Smooth muscle cell (in vitro differentiated cells): Measurements from ENCODE around the gene HPGDS. TPM values are rescaled to one million over a fixed set of nuclear protein-coding genes. Genes with fewer than 3 reads are reported as not detected.

ENCODE experiments used
- DNase-seq: peaks from one replicate; lab custom pipeline; 2025; ENCODE audit not compliant: unreplicated experiment; lab: John Stamatoyannopoulos, UW
- H2AFZ ChIP-seq: fragments of 200-600 bp; sonication (generic); 2 replicates; pipeline ENCODE4 v1.6.0; 2016; ENCODE audit warnings: antibody characterized with exemption, low read depth, mild to moderate bottlenecking
- H3F3A ChIP-seq: fragments of 200-600 bp; sonication (generic); 2 replicates; pipeline ENCODE4 v1.6.0; 2017; ENCODE audit warnings: antibody characterized with exemption, low read depth
- H3K27ac ChIP-seq: fragments of 200-600 bp; sonication (generic); 2 replicates; pipeline ENCODE4 v1.5.1; 2016; ENCODE audit warnings: low read depth, mild to moderate bottlenecking
- H3K27me3 ChIP-seq: fragments of 200-600 bp; sonication (generic); 2 replicates; pipeline ENCODE4 v1.6.1; 2016; ENCODE audit warnings: low read depth, mild to moderate bottlenecking
- H3K36me3 ChIP-seq: fragments of 200-600 bp; sonication (generic); 2 replicates; pipeline ENCODE4 v1.5.1; 2016; ENCODE audit warnings: low read depth
- H3K4me1 ChIP-seq: fragments of 200-600 bp; sonication (generic); 2 replicates; pipeline ENCODE4 v1.5.1; 2016; ENCODE audit warnings: low read depth
- H3K4me2 ChIP-seq: fragments of 200-600 bp; sonication (generic); 2 replicates; pipeline ENCODE4 v1.6.0; 2016; ENCODE audit warnings: mild to moderate bottlenecking
- H3K4me3 ChIP-seq: fragments of 200-600 bp; sonication (generic); 2 replicates; pipeline ENCODE4 v1.5.1; 2016; ENCODE audit warnings: mild to moderate bottlenecking
- H3K79me2 ChIP-seq: fragments of 200-600 bp; sonication (generic); 2 replicates; pipeline ENCODE4 v1.6.0; 2016; ENCODE audit warnings: low read depth, mild to moderate bottlenecking
- H3K9ac ChIP-seq: fragments of 200-600 bp; sonication (generic); 2 replicates; pipeline ENCODE4 v1.6.0; 2016; ENCODE audit warnings: low read depth
- H3K9me3 ChIP-seq: fragments of 200-600 bp; sonication (generic); replicated peaks from 2 replicates; pipeline ENCODE4 v1.5.1; 2016; ENCODE audit warnings: low read depth
- H4K20me1 ChIP-seq: fragments of 200-600 bp; sonication (generic); 2 replicates; pipeline ENCODE4 v1.6.0; 2016; ENCODE audit warnings: low read depth
- WGBS: methylation state at CpG from one replicate; pipeline ENCODE4 v1.1.7; 2016; ENCODE audit warnings: low lambda C conversion rate; 5-methylcytosine and 5-hydroxymethylcytosine counted together
- polyA plus RNA-seq: library from polyadenylated mRNA; unstranded; fragments of >200 nt; fragmentation: Nextera tagmentation; extraction: Ambion mirVana; gene quantifications from 2 replicates; pipeline ENCODE4 v1.2.1, GENCODE V29; 2016
- total RNA-seq: library from RNA; depleted of rRNA; stranded (reverse); fragments of >200 nt; gene quantifications from 2 replicates; pipeline ENCODE4 v1.2.3, GENCODE V29; 2014
- TF ChIP-seq, protein P1 (sequence below): fragments of 200-600 bp; sonication (generic); IDR thresholded peaks from 2 replicates; pipeline ENCODE4 v1.5.1; 2017; ENCODE audit warnings: borderline replicate concordance, mild to moderate bottlenecking, antibody characterized with exemption; ENCODE audit not compliant: insufficient read depth, poor library complexity, severe bottlenecking

The HPGDS gene
- total and polyA plus RNA-seq, 2 experiments from 2014 or later: not detected

DNA sequence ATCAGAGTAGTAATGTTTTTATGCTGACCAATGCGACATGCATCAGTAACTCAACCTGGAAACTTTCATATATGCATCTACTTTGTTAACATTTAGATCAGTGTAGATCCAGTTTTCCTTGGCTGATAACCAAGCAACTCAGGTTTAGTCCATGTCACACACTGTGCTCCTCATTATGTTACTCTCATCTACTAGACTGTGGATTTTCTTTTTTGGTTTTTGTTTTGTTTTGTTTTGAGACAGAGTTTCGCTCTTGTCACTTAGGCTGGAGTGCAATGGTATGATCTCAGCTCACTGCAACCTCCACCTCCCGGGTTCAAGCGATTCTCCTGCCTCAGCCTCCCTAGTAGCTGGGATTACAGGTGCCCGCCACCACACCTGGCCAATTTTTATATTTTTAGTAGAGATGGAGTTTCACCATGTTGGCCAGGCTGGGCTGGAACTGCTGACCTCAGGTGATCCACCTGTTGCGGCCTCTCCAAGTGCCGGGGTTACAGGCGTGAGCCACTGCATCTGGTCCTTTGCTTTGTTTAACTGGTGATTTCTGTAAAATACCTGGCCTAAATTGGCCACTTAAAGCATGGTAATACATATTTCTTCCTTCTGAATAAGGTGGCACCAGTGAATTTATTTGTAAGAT is 86.4 kb downstream of the HPGDS start:
- no peak for DNase-seq
- peaks cover 3% of the 10 kb centered on the region for H4K20me1 ChIP-seq
- peaks cover 11% of the 10 kb centered on the region for H3K36me3 ChIP-seq
- WGBS: 93% methylated on average over 8 of the region's 8 CpGs
- H3K4me2 ChIP-seq: no peak overlapping the region
- H3F3A ChIP-seq: no peaks in the 10 kb centered on the region
- H3K4me3 ChIP-seq: no peak overlapping the region
- TF ChIP-seq, protein P1, sequence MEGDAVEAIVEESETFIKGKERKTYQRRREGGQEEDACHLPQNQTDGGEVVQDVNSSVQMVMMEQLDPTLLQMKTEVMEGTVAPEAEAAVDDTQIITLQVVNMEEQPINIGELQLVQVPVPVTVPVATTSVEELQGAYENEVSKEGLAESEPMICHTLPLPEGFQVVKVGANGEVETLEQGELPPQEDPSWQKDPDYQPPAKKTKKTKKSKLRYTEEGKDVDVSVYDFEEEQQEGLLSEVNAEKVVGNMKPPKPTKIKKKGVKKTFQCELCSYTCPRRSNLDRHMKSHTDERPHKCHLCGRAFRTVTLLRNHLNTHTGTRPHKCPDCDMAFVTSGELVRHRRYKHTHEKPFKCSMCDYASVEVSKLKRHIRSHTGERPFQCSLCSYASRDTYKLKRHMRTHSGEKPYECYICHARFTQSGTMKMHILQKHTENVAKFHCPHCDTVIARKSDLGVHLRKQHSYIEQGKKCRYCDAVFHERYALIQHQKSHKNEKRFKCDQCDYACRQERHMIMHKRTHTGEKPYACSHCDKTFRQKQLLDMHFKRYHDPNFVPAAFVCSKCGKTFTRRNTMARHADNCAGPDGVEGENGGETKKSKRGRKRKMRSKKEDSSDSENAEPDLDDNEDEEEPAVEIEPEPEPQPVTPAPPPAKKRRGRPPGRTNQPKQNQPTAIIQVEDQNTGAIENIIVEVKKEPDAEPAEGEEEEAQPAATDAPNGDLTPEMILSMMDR: no peak
- peaks cover 7% of the 10 kb centered on the region for H3K4me1 ChIP-seq
- no peak overlapping the region for H2AFZ ChIP-seq
- no peaks in the 10 kb centered on the region for H3K9me3 ChIP-seq
- H3K9ac ChIP-seq: no peak overlapping the region
- H3K27ac ChIP-seq: no peak overlapping the region
- H3K27me3 ChIP-seq: no peaks in the 10 kb centered on the region
- no peaks in the 10 kb centered on the region for H3K79me2 ChIP-seq

DNA sequence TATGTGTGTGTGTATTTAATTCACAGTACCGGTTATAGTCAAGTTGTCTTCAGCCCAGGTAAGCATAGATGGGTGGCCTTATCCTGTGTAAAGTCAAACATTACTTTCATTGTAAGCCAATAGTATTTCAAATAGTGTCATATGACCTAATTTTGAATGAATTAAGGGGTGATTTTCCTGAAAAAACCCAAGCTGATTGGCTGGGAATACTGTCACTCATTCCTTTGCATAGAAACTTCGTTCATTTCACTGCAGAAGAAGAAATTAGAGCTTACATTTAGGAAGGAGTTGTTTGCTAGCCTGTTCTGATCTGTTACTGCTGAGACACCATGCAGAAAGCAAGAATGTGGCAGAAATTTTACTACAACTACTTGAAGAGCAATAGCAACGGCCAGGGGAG is 89.6 kb downstream of the HPGDS start:
- H3K4me1 ChIP-seq: peaks cover 7% of the 10 kb centered on the region
- no peak overlapping the region for H3K27ac ChIP-seq
- no peaks in the 10 kb centered on the region for H3K79me2 ChIP-seq
- H3K27me3 ChIP-seq: no peaks in the 10 kb centered on the region
- H3F3A ChIP-seq: no peaks in the 10 kb centered on the region
- peaks cover 20% of the 10 kb centered on the region for H3K36me3 ChIP-seq
- H4K20me1 ChIP-seq: no peaks in the 10 kb centered on the region
- H2AFZ ChIP-seq: no peak overlapping the region
- TF ChIP-seq, protein P1: no peak
- no peak overlapping the region for H3K4me3 ChIP-seq
- 87% methylated on average over 3 of the region's 3 CpGs for WGBS
- no peaks in the 10 kb centered on the region for H3K9me3 ChIP-seq
- no peak overlapping the region for H3K4me2 ChIP-seq
- no peak overlapping the region for H3K9ac ChIP-seq
- DNase-seq: no peak

DNA sequence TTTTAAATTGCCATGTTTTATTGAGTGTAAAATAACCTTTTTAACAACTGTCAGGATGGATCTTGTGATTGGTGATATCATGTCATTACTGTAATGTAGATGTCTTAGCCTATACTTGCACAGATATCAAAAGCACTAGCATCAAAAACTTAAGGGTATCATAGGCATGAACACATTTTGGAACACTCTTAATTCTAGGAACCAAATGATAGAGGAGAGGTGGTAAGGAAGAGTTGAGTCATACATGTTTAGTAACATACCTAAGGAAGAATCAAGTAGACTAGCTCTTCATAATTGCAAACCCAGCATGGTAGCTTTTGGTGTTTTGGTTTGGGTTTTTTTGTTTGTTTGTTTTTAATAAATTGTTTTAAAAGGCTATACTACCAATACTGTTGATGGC is 91.5 kb downstream of the HPGDS start:
- H3K4me1 ChIP-seq: peaks cover 7% of the 10 kb centered on the region
- H3K27ac ChIP-seq: no peak overlapping the region
- H3K36me3 ChIP-seq: peaks cover 20% of the 10 kb centered on the region
- H3K4me2 ChIP-seq: no peak overlapping the region
- no peaks in the 10 kb centered on the region for H3K9me3 ChIP-seq
- H4K20me1 ChIP-seq: no peaks in the 10 kb centered on the region
- no peak overlapping the region for H3K9ac ChIP-seq
- H2AFZ ChIP-seq: no peak overlapping the region
- no peak overlapping the region for H3K4me3 ChIP-seq
- no peak for DNase-seq
- no peaks in the 10 kb centered on the region for H3K79me2 ChIP-seq
- no peaks in the 10 kb centered on the region for H3F3A ChIP-seq
- no peaks in the 10 kb centered on the region for H3K27me3 ChIP-seq
- TF ChIP-seq, protein P1: no peak

Other genes starting within 250 kb of the HPGDS start
- 42.7 and 54.4 TPM in 2 replicates for gene SMARCAD1, start 135.0 kb downstream of the HPGDS start, total RNA-seq
- 10.9 and 12.6 TPM in 2 replicates for gene SMARCAD1, start 135.0 kb downstream of the HPGDS start, polyA plus RNA-seq
- 150 and 182 TPM in 2 replicates for gene PDLIM5, start 109.1 kb upstream of the HPGDS start, total RNA-seq
- 129 and 144 TPM in 2 replicates for gene PDLIM5, start 109.1 kb upstream of the HPGDS start, polyA plus RNA-seq